Measurements from ENCODE around the gene CLRN3. TPM values are rescaled to one million over a fixed set of nuclear protein-coding genes. Genes with fewer than 3 reads are reported as not detected.

CLRN3 gene
- total RNA-seq, 3 donors from 2014 or later: 0.98 TPM; not detected in 2

DNA sequence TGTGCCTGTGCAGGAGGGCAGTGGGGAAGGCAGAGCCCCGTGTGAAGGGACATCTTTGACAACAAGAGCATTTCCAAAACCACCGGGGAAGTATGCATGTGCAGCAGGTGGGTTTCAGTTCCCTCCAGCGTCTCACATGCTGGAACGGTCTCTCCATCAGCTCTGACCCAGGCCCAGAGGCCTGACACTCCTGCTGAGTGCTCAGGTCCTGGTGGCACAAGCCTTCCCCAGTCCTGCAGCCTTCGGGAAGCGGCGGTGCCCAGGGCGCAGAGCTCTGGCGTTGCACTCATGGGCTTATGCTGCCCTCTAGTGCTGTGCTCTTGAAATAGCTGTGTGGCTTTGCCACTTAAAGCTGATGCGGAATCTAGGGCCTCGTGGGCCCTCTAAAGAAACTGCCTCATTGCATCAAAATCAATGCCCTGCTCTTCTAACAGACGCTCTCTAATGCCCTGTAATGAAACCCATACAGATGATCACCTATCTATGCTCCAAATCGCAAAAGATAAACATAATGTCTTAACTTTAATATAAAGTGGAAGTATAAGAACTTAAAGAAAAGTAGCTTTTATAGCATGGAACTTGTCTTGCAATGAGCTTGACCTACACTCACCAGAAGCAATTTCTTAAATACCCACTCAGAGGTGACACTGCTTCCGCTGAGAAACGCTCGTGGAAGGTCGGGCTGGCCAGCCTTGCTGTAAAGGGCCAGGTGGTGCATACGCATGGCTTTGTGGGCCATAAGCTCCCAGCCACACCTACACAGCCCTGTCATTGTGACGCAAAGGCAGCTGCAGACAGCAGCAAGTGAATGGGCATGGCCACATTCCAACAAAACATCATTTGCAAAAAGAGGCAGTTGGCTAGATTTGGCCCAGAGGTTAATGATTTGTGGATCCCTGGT lies 38.6 kb downstream of the CLRN3 start:
- Histone ChIP-seq H3K9me3 (no peaks in the 10 kb centered on the region), H3K4me1 (no peaks in the 10 kb centered on the region), H3K27ac (no peak overlapping the region), H3K36me3 (no peaks in the 10 kb centered on the region), H3K27me3 (no peaks in the 10 kb centered on the region), H3K4me3 (no peak overlapping the region)
- intact Hi-C loops (cut with DNase I; ENCODE audit: low total_unique reads): loop anchor here (10.0 kb wide), 1 partner anchor 139 kb away; no protein-coding TSS in a partner anchor
- DNase-seq (ENCODE audit: low spot score in 2 of 2): no peak
- TF ChIP-seq POLR2A (IDR thresholded peaks at IDR 0.05) (no peak), POLR2AphosphoS5 (IDR thresholded peaks at IDR 0.05) (no peak)
- TF ChIP-seq, protein P1, sequence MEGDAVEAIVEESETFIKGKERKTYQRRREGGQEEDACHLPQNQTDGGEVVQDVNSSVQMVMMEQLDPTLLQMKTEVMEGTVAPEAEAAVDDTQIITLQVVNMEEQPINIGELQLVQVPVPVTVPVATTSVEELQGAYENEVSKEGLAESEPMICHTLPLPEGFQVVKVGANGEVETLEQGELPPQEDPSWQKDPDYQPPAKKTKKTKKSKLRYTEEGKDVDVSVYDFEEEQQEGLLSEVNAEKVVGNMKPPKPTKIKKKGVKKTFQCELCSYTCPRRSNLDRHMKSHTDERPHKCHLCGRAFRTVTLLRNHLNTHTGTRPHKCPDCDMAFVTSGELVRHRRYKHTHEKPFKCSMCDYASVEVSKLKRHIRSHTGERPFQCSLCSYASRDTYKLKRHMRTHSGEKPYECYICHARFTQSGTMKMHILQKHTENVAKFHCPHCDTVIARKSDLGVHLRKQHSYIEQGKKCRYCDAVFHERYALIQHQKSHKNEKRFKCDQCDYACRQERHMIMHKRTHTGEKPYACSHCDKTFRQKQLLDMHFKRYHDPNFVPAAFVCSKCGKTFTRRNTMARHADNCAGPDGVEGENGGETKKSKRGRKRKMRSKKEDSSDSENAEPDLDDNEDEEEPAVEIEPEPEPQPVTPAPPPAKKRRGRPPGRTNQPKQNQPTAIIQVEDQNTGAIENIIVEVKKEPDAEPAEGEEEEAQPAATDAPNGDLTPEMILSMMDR (IDR thresholded peaks at IDR 0.05): peak in 2 of 3 donors; percentile 77 to 89

DNA sequence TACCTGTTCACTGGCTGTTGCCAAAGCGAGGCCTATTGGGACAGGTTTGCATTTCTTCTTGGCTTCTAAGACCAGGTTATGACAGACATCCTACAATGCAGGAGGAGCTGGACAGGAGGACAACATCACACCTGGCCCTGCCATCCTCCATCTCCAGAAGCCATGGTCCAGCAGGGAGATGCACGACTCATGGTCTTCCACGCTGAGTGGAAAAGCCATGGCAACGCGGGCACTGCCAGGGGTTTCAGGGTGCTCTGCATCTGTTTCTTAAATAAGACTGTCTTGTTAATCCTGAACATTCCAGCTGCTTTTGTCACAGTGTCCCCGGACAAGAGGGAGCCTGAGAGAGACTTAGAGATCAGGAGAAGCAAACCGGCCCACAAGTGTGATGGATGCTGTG lies 40.3 kb downstream of the CLRN3 start:
- Histone ChIP-seq H3K27ac (no peak overlapping the region), H3K9me3 (no peaks in the 10 kb centered on the region), H3K36me3 (no peaks in the 10 kb centered on the region), H3K27me3 (no peaks in the 10 kb centered on the region), H3K4me1 (no peaks in the 10 kb centered on the region), H3K4me3 (no peak overlapping the region)
- DNase-seq (ENCODE audit: low spot score in 2 of 2): no peak
- intact Hi-C loops (cut with DNase I; ENCODE audit: low total_unique reads): loop anchor here (10.0 kb wide), 1 partner anchor 138 kb away; no protein-coding TSS in a partner anchor
- TF ChIP-seq POLR2A (IDR thresholded peaks at IDR 0.05) (no peak), POLR2AphosphoS5 (IDR thresholded peaks at IDR 0.05) (no peak)
- TF ChIP-seq, protein P1 (IDR thresholded peaks at IDR 0.05): no peak

DNA sequence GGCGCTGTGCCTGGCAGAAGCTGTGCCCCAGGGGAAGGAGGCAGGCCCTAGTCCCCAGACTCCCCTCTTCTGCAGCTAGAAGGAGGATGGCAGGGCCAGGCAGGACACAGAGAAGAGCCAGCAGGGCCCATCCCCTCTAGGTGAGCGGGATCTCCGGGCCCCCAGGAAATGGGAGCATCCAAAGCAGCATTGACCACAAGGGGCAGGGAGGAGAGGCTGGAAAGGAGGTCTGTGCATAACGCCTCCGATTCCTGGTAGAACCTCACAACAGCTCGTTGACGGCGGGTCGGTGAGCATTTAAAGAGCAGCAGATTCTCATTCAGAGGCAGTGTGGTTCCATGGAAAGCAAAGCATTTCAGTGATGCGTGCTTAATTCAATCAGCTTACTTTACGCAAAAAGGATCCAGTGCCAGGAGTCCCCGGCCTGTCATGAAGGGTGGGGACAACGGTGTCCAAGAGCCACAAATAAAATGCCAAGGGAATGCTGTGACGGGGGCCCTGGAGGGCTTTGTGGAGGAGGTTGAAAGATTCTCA lies 41.0 kb downstream of the CLRN3 start:
- DNase-seq (ENCODE audit: low spot score in 2 of 2): no peak
- no peaks in the 10 kb centered on the region for H3K36me3 ChIP-seq
- H3K9me3 ChIP-seq: no peaks in the 10 kb centered on the region
- H3K4me3 ChIP-seq: no peak overlapping the region
- no peak for TF ChIP-seq POLR2AphosphoS5 (IDR thresholded peaks at IDR 0.05)
- H3K4me1 ChIP-seq: no peaks in the 10 kb centered on the region
- no peak overlapping the region for H3K27ac ChIP-seq
- intact Hi-C loops (cut with DNase I; ENCODE audit: low total_unique reads): loop anchor here (10.0 kb wide), 1 partner anchor 137 kb away; no protein-coding TSS in a partner anchor
- H3K27me3 ChIP-seq: no peaks in the 10 kb centered on the region

DNA sequence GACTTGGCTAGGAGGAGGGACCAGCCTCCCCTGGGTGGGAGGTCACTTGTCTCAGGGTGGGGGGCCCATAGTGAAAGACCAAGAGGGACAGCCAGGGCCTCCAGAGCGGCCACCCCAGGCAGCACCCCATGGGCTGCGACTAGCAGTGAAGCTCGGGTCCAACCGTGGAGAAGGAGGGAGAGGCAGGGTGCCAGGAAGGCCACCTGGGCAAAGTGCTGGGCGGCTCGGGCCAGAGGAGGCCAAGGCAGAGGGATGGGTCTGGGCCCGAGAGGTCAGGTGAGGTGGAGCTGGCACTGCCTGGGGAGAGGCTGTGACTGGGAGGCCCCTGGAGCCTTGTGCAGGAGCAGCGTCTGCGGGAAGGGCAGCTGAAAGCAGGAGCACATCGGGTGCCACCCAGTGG lies 41.8 kb downstream of the CLRN3 start:
- Histone ChIP-seq H3K27ac (no peak overlapping the region), H3K4me1 (no peaks in the 10 kb centered on the region), H3K9me3 (no peaks in the 10 kb centered on the region), H3K27me3 (no peaks in the 10 kb centered on the region), H3K36me3 (no peaks in the 10 kb centered on the region), H3K4me3 (no peak overlapping the region)
- TF ChIP-seq POLR2A (IDR thresholded peaks at IDR 0.05) (no peak), POLR2AphosphoS5 (IDR thresholded peaks at IDR 0.05) (no peak)
- TF ChIP-seq, protein P1 (IDR thresholded peaks at IDR 0.05): no peak
- intact Hi-C loops (cut with DNase I; ENCODE audit: low total_unique reads): loop anchor here (10.0 kb wide), 1 partner anchor 136 kb away; no protein-coding TSS in a partner anchor
- DNase-seq (ENCODE audit: low spot score in 2 of 2): no peak

DNA sequence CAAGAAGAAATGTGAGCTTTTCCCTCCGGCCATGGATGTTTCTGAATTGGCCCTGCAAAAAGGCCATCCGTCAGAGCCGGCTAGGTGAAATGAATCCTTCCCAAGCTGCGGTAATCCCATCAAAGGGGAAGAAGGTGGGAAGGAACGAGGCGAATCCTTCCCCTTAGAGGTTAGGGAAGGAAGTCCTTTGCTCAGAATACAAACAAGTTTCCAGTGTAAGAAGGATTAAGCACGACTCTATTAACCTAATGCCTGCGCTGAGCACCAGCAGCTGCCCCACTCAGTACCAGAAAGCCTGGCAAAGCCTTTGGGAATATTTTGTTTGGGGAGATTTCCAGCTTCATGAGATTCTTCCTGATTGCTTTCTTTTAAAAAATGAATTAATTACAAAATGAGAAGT lies 42.8 kb downstream of the CLRN3 start:
- Histone ChIP-seq H3K36me3 (no peaks in the 10 kb centered on the region), H3K4me3 (no peak overlapping the region), H3K27me3 (no peaks in the 10 kb centered on the region), H3K27ac (no peak overlapping the region), H3K9me3 (no peaks in the 10 kb centered on the region), H3K4me1 (no peaks in the 10 kb centered on the region)
- intact Hi-C loops (cut with DNase I; ENCODE audit: low total_unique reads): loop anchor here (10.0 kb wide), 1 partner anchor 135 kb away; no protein-coding TSS in a partner anchor
- DNase-seq (ENCODE audit: low spot score in 2 of 2): no peak
- TF ChIP-seq, protein P1 (IDR thresholded peaks at IDR 0.05): no peak
- TF ChIP-seq POLR2AphosphoS5 (IDR thresholded peaks at IDR 0.05) (no peak), POLR2A (IDR thresholded peaks at IDR 0.05) (no peak)

Data from breast epithelium (tissue), 4 donors.